ENCODE measurements around the gene ZNF544. TPM values are rescaled to one million over a fixed set of nuclear protein-coding genes. Genes with fewer than 3 reads are reported as not detected.

Gene ZNF544
- total RNA-seq, 1 experiment from 2014 or later: 63.8 TPM

DNA sequence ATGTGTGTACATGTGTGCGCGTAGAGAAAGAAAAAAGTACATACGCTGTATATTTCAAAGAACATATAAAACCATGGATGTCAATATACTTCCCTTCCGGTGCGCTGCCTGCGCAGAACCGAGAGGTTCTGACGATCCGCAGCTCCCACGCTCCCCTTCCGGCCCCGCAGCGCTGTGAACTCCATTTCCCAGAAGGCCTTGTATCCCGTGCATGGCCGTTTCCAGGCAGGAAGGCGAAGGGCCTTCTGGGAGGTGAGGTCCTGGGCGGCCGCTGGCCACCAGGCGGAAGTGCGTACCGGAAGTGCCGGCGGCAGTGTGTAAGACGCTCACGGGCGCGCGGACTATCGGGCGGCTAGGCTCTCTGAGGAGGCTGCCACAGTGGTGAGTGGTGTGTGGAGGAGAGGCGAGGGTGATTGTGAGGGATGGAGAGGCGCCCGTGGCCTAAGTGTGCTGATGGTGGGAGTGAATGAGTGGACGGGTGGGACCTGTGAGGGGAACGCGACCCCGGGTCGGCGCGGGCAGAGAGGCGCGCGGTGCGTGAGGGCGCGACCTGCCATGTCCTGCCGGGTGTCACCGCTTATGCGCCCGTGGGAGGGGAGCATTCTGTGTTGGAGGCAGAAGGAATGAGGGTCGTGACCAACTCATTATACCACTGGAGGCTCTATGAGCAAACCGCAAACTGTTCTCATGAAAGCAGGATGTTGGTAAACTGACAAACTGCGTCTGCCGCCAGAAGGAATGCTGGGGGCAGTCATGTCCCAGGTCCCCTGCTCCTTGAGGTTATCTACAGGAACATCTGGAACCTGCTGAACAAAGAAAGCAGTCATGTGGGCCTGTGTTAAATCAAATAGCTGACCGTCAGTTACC is 76.6 kb downstream of the ZNF544 start, which contains the start of gene ERVK3-1:
Gene ERVK3-1 (plus strand): TSS at position 313 of the 867 bp plus-strand sequence. CDS start 6,792 bp downstream, outside the sequence.
- H3K9me3 Mint-ChIP-seq: no peaks in the 10 kb centered on the region
- H3K27me3 Mint-ChIP-seq (ENCODE audit: low read depth): no peaks in the 10 kb centered on the region
- H3K4me3 Mint-ChIP-seq: peak within 1 kb of the TSS; percentile 100
- ATAC-seq (peak; percentile 99), DNase-seq (ENCODE audit: low spot score) (peak; percentile 94)
- ChIA-PET POLR2A (interaction anchor here (1.0 kb wide), 1 partner anchor 27 kb away, joined by 3 read pairs; the partner anchor contains the start of gene ZNF8), CTCF (interaction anchor here (0.5 to 0.9 kb wide), 4 partner anchors 34 to 294 kb away, joined by 4 to 8 read pairs (median 5); no protein-coding TSS in a partner anchor)
- peaks cover 20% of the 10 kb centered on the region for H3K4me1 Mint-ChIP-seq
- H3K27ac Mint-ChIP-seq: peak within 1 kb of the TSS; percentile 96
- peaks cover 40% of the 10 kb centered on the region for H3K36me3 Mint-ChIP-seq
- TF ChIP-seq RORB (CRISPR knock-in tag; IDR thresholded peaks at IDR 0.05) (no peak), KAT7 (CRISPR knock-in tag; IDR thresholded peaks at IDR 0.05; ENCODE audit: borderline replicate concordance) (no peak), TEAD4 (CRISPR knock-in tag; IDR thresholded peaks at IDR 0.05) (no peak), FOXK1 (CRISPR knock-in tag; IDR thresholded peaks at IDR 0.05) (peak; percentile 83), GABPB1 (CRISPR knock-in tag; IDR thresholded peaks at IDR 0.05) (peak; percentile 59; the same call in 1 of the 2 replicates), SMAD3 (CRISPR knock-in tag; IDR thresholded peaks at IDR 0.05; ENCODE audit: borderline replicate concordance) (peak; percentile 50; the same call in 1 of the 2 replicates), CBFB (CRISPR knock-in tag; IDR thresholded peaks at IDR 0.05; ENCODE audit: low read depth) (no peak), SP1 (CRISPR knock-in tag; conservative IDR thresholded peaks at IDR 0.05) (peak; percentile 84), GTF2I (CRISPR knock-in tag; conservative IDR thresholded peaks at IDR 0.05) (no peak), SMAD4 (CRISPR knock-in tag; IDR thresholded peaks at IDR 0.05) (no peak), ZNF138 (CRISPR knock-in tag; conservative IDR thresholded peaks at IDR 0.05) (no peak), GRHL2 (CRISPR knock-in tag; IDR thresholded peaks at IDR 0.05; ENCODE audit: insufficient replicate concordance, severe bottlenecking) (no peak), EMX1 (CRISPR knock-in tag; IDR thresholded peaks at IDR 0.05) (no peak), NR2C2 (CRISPR knock-in tag; IDR thresholded peaks at IDR 0.05) (no peak), ZNF425 (CRISPR knock-in tag; conservative IDR thresholded peaks at IDR 0.05) (no peak)
- TF ChIP-seq, protein P1, sequence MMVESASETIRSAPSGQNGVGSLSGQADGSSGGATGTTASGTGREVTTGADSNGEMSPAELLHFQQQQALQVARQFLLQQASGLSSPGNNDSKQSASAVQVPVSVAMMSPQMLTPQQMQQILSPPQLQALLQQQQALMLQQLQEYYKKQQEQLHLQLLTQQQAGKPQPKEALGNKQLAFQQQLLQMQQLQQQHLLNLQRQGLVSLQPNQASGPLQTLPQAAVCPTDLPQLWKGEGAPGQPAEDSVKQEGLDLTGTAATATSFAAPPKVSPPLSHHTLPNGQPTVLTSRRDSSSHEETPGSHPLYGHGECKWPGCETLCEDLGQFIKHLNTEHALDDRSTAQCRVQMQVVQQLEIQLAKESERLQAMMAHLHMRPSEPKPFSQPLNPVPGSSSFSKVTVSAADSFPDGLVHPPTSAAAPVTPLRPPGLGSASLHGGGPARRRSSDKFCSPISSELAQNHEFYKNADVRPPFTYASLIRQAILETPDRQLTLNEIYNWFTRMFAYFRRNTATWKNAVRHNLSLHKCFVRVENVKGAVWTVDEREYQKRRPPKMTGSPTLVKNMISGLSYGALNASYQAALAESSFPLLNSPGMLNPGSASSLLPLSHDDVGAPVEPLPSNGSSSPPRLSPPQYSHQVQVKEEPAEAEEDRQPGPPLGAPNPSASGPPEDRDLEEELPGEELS (CRISPR knock-in tag; IDR thresholded peaks at IDR 0.05): peak; percentile 75
- TF ChIP-seq, protein P2, sequence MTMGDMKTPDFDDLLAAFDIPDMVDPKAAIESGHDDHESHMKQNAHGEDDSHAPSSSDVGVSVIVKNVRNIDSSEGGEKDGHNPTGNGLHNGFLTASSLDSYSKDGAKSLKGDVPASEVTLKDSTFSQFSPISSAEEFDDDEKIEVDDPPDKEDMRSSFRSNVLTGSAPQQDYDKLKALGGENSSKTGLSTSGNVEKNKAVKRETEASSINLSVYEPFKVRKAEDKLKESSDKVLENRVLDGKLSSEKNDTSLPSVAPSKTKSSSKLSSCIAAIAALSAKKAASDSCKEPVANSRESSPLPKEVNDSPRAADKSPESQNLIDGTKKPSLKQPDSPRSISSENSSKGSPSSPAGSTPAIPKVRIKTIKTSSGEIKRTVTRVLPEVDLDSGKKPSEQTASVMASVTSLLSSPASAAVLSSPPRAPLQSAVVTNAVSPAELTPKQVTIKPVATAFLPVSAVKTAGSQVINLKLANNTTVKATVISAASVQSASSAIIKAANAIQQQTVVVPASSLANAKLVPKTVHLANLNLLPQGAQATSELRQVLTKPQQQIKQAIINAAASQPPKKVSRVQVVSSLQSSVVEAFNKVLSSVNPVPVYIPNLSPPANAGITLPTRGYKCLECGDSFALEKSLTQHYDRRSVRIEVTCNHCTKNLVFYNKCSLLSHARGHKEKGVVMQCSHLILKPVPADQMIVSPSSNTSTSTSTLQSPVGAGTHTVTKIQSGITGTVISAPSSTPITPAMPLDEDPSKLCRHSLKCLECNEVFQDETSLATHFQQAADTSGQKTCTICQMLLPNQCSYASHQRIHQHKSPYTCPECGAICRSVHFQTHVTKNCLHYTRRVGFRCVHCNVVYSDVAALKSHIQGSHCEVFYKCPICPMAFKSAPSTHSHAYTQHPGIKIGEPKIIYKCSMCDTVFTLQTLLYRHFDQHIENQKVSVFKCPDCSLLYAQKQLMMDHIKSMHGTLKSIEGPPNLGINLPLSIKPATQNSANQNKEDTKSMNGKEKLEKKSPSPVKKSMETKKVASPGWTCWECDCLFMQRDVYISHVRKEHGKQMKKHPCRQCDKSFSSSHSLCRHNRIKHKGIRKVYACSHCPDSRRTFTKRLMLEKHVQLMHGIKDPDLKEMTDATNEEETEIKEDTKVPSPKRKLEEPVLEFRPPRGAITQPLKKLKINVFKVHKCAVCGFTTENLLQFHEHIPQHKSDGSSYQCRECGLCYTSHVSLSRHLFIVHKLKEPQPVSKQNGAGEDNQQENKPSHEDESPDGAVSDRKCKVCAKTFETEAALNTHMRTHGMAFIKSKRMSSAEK (CRISPR knock-in tag; IDR thresholded peaks at IDR 0.05; ENCODE audit: borderline replicate concordance): no peak
- TF ChIP-seq, protein P3, sequence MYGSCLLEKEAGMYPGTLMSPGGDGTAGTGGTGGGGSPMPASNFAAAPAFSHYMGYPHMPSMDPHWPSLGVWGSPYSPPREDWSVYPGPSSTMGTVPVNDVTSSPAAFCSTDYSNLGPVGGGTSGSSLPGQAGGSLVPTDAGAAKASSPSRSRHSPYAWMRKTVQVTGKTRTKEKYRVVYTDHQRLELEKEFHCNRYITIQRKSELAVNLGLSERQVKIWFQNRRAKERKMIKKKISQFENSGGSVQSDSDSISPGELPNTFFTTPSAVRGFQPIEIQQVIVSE (CRISPR knock-in tag; IDR thresholded peaks at IDR 0.05; ENCODE audit: borderline replicate concordance): no peak
- TF ChIP-seq, protein P4, sequence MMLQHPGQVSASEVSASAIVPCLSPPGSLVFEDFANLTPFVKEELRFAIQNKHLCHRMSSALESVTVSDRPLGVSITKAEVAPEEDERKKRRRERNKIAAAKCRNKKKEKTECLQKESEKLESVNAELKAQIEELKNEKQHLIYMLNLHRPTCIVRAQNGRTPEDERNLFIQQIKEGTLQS (CRISPR knock-in tag; conservative IDR thresholded peaks at IDR 0.05): no peak
- TF ChIP-seq, protein P5, sequence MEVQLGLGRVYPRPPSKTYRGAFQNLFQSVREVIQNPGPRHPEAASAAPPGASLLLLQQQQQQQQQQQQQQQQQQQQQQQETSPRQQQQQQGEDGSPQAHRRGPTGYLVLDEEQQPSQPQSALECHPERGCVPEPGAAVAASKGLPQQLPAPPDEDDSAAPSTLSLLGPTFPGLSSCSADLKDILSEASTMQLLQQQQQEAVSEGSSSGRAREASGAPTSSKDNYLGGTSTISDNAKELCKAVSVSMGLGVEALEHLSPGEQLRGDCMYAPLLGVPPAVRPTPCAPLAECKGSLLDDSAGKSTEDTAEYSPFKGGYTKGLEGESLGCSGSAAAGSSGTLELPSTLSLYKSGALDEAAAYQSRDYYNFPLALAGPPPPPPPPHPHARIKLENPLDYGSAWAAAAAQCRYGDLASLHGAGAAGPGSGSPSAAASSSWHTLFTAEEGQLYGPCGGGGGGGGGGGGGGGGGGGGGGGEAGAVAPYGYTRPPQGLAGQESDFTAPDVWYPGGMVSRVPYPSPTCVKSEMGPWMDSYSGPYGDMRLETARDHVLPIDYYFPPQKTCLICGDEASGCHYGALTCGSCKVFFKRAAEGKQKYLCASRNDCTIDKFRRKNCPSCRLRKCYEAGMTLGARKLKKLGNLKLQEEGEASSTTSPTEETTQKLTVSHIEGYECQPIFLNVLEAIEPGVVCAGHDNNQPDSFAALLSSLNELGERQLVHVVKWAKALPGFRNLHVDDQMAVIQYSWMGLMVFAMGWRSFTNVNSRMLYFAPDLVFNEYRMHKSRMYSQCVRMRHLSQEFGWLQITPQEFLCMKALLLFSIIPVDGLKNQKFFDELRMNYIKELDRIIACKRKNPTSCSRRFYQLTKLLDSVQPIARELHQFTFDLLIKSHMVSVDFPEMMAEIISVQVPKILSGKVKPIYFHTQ (CRISPR knock-in tag; IDR thresholded peaks at IDR 0.05): no peak

Measured in WTC11 (cell line).